GM21381 (cell line): Measurements from ENCODE around the gene SH3RF2.
"Not testable (repeated sequence)": the region's sequence is repeated elsewhere in the genome, so short reads cannot be mapped to it uniquely, and the experiment has no call there.

Experiments used
- ATAC-seq: cut with Tn5 transposase; IDR thresholded peaks from one replicate; pipeline ENCODE4 v1.9.1; 2021; ENCODE audit warnings: mild to moderate bottlenecking, moderate library complexity; ENCODE audit not compliant: unreplicated experiment

SH3RF2 gene

GRCh38 chr5:145947581-145947980 is 11.2 kb downstream of the SH3RF2 start:
- no peak for ATAC-seq

GRCh38 chr5:145948047-145948446 is 11.7 kb downstream of the SH3RF2 start:
- ATAC-seq, result no peak

DNA sequence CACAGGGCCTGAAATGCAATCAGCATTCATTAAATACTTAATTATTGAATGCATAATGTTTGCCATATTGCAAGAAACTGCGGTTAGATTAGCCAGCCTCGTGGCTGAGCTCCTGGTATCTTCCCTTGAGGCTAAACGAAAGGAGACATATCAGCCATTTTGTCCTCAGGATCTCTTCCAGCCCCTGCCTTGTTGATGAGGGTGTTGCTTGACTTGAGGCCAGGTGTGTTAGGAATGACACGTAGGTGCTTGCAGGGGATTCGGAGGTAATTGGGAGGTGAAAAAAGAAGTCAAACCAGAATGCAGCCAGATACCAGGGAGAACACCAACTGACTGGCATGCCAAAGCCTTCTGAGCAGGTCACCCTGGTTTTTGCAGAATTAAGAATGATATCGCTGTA is 12.5 kb downstream of the SH3RF2 start:
- no peak for ATAC-seq

DNA sequence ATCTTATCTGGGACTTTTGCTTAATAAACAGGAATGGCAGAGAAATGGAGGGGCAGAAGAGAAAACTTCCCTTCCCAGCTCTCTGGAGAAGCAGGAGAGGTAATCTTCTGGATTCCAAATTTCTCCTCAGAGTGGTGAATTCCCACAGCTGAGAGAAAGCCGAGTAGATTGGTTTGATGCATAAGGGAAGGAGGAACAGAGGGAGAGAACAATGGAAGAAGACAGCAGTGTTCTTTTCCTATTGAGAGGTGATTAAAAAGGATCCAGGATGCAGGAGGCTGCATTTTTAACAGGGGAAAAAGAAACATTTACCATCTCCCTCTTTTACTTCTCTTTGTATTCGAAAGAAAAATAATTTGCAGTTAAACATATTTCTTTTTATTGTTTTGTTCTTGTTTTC is 13.1 kb downstream of the SH3RF2 start:
- ATAC-seq, result no peak

DNA sequence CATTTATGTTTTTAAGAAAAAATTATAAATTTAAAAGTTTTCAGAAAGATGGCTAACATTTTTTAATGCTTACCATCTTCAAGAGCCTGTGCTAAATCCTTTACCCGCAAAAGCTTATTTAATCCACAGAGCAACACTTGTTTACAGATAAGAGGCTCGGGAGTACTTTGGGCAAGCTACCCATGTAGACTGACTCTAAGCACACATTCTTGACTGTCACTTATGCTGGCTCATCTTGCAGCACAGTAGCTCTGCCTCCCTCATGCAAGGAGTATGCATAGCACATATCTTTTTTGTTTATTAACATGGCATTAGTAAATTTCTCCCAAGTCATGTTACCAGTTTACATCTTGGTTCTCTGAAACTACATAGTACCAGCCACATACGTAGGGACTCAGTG is 14.7 kb downstream of the SH3RF2 start:
- ATAC-seq, result no peak

GRCh38 chr5:145953202-145953601 is 16.8 kb downstream of the SH3RF2 start:
- ATAC-seq, result no peak

DNA sequence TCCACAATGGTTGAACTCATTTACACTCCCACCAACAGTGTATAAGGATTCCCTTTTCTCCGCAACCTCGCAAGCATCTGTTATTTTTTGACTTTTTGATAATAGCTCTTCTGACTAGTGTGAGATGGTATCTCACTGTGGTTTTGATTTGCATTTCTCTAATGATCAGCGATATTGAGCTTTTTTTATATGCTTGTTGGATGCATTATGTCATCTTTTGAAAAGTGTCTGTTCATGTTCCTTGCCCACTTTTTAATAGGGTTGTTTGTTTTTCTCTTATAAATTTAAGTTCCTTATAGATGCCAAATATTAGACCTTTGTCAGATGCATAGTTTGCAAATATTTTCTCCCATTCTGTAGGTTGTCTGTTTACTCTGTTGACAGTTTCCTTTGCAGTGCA is 17.8 kb downstream of the SH3RF2 start:
- not testable (repeated sequence) for ATAC-seq

DNA sequence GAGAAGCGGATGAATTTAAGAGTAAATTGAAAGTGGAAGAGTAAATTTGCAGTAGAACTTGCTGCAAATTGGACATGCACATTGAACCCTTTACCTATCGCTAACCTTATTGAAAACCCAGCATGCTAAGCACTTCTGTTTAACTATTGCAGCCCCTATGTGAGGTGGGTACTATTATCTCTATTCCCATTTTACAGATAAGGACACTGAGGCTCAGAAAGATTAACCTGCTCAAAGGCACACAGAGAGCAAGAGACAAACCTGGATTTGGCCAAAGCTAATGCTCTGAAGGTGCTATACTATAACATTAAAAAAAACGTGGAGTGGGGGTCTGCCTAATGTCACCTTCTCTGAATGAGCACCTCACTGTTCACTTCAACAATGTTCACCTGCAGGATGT is 21.0 kb downstream of the SH3RF2 start:
- no peak for ATAC-seq

DNA sequence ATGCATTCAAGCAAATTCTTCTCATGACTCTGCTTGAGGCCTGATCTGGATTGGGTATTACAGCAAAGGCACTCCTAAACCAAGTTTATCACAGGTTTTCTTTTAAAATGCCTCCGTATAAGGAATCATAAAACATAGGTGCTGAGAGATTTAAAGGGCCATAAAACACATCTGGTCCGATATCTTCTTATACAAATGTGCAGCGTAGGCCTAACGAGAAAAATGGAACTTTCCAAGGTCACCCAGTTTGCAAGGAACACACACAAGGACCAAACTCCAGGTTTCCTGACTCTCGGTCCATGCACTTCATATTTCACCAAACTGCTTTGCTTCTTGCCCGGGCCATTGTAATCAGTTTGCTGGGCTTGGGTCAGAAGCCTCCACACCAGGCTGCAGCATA is 22.1 kb downstream of the SH3RF2 start:
- no peak for ATAC-seq

DNA sequence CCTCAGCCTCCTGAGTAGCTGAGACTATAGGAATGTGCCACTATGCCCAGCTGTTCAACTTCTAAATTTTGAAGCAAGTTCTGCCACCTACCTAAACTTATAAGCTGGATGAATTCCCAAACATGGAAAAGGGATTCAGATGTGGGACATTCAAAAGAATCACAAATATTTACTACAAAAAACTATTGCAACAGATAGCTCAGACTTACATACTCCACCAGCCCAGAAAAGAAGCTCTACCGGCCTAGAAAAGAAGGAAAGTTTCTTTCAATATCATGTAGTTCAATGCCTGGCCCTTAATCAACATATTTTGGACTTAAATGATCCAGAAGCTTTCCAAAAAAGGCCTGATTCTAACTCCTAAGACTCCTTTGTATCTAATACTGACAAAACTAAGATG is 23.8 kb downstream of the SH3RF2 start:
- no peak for ATAC-seq

DNA sequence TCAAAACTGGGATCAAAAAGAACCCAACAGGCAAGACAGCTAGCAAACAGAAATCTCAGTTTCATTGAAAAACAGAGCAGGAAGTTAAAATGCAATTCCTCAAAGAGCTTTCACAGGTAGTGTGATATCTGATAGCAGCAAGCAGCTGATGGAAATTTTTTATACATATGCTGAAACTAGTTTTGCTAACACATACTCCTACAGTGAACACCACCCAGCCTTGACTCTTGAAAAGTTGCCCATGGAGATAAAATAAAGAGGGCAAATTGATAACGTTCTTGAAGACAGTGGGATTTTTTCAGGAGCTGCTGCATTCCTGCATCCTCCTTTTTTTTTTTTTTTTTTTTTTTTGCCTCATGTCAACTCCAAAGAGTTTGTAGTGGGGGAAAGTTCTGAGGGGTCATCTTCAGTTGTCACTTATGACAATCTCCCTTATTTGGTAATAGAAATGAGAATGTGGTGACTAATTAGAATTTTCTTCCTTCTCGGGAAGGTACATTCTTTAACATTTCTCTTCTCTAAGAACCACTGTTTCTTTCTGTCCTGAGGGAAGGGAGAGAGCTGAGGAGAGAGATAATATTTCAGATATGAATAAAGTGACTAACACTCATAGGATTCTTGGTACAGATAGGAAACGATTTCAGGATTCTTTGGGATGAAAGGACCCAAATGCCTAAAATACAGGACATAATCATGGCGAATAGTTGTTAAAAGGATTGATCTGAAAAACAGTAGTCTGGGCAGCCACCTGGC is 24.6 kb downstream of the SH3RF2 start:
- no peak for ATAC-seq

DNA sequence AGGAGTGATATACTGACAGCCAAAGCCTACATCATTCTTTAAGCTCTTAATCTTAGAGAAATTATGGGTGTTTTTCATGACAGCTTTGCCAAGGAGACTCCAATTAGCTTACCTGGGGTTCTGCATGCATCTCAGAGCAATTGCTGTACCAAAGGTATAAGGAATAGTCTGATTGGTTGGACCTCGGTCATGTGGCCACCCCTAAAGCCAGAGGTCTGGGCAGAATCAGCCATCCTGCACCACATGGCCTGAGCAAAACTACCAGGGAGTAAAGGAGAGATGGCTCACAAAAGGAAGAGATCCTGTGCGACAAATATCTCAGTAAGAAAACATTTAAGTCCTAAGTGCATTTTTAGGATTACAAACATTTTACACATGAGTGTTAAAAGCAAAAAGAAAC is 25.6 kb downstream of the SH3RF2 start:
- ATAC-seq, result no peak

GRCh38 chr5:145964008-145964407 is 27.6 kb downstream of the SH3RF2 start:
- not testable (repeated sequence) for ATAC-seq

- no peak for ATAC-seq
These were observed 29.4 kb downstream of the SH3RF2 start for GRCh38 chr5:145965804-145966203.

DNA sequence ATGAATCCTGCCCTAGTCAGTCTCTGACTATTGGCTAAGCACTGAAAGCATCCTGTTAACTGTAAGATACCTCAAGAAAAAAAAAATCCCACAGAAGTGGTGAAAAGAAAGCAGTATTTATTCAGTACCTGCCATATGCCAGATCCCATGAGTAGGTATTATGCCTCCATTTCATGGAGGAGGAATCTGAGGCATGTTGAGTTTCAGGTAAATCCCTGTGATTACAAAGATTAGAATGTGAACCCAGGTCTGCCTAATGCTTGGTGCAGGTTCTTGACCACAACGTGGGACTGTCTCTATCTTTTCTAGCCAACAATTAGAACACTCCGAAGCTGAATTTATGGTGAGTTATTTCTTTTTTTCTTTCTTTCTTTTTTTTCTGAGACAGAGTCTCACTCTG is 30.9 kb downstream of the SH3RF2 start:
- ATAC-seq, result no peak

GRCh38 chr5:145968970-145969713 is 32.8 kb downstream of the SH3RF2 start:
- ATAC-seq, result no peak

DNA sequence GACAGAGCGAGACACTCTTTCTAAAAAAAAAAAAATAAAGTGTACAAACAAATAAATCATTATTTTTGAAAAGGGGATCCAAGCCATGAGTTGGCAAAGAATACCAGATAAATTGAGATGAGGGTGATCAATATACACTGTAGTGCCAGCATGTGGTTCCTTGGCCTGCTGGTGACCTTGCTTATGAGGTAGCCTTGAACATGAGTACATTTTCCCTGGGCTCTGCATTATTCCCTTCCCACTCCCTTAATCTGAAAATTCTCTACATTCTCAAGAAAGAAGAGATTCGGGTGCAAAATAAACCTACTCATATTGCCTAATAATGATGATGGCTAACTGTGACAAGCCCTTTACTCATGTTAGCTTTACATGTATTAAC is 33.3 kb downstream of the SH3RF2 start:
- no peak for ATAC-seq

DNA sequence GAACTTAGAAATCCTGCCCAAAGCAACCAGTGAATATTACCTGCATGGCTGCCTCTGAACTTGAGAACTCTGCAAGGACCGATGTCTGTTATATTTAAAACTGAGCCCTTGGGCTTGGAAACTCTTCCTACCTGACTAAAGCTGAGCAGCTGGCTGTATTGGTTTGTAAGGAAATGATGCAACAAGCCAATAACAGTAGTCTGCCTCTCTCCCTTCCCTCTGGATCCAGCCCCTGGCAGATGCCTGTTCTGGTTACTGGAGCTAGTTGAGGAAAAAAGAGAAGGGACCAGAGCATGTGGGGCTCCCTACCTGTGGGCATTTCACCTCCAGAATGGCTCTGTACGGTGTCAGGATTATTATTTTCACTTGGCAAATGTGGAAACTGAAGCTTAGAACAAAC is 34.7 kb downstream of the SH3RF2 start:
- ATAC-seq, result no peak

DNA sequence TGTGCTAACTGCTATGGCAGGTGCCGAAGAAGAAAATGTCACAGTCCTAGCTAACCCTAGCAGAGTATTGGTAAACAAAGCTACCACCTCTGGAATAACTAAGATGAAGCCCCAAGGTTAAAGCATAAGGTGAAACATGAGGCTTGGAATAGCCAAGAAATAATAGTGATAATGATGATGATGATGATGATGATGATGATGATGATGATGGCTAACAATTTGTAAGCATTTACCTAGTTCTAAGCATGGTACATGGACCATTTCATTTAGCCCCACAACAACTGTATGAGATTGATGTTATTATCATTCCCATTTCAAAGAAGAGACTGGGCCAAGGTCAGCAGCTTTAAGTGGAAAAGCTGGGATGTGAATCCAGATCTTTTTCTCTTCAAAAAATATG is 35.3 kb downstream of the SH3RF2 start:
- ATAC-seq, result no peak

DNA sequence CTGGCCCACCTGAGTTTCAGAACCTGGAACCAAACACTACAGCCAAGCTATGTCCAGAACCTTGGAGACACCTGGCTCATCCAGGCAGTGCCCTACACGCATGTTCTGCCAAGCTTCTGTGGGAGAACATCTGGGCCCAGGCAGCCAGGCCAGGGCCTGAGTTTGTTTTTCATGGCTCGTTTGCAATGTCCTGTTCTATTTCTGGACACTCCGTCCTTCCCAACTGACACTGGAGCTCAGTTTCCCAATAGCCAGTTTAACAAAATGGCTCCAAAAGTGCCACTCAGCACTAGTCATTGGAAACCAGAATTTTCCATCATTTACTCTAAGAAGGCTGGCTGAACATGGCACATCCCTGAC is 38.6 kb downstream of the SH3RF2 start:
- no peak for ATAC-seq

DNA sequence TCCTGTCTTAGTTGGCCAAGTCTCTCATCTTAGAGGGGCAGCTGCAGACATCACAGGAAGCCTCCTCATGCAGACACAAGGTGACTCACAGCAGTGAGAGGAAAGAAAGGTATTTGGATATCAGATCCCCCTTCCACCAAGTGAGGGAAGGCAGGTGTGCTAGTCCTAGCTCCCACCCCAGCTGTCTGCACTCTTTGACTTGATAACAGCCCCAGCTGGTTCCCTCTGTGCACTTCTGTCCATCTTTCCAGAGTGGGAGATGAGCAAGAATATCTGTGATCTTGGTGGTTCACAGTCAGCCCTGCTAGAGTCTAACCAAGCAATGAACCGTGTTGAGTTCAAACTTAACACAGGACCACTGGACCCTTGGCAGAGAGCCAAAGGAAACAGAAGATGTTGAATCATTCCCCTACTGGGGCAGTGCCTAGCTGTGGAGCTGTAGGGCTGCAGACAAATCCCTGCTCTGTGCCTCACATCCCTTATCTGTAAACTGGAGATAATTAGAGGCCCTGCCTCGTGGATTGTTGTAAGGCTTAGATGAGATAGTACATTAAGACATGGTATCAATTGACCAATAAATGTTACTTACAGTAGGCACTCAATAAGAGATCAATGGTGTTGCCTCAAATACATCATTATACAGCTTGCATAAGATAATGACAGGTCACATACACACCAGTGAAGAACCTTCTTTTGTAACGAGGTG is 39.1 kb downstream of the SH3RF2 start:
- ATAC-seq, result peak; percentile 41
